ENCODE results near the gene ACAP3.

DNA sequence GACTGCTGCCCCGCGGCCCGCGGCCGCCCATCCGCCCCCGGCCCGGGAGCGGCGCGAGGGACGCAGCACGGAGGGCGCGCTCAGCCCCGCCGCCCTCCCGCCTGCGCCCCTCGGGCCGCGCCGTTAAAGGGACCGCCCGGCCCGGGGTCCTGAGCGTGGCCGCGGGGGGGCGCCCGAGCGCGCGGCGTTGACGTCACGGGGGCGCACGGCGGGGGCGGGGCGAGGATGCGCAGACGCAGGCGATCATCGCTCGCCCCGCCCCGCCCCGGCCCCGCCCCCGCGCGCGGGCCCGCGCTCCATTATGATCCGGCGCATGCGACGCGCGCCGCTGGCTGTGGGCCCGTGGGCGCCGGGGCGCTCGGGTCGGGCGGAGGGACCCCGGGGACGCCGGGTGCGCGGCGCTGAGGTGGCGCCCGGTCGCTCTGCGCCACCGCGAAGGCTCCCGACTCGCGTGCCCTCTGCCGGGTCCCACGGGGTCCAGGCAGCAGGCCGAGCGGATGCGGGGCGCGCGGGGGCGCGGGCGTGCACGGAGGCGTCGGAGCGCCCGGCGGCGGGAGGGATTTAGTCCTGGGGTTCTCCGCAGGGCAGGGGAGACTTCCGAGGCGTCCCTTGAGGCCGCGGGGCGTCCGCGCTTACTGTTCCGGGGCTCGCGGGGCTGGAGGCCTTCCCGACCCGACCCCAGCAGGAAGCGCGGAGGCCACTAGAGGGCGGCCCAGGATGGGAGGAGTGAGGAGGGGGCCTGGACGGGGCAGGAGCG is 41.7 kb upstream of the ACAP3 start, which contains the start of gene DVL1:
- TF ChIP-seq, protein P1, sequence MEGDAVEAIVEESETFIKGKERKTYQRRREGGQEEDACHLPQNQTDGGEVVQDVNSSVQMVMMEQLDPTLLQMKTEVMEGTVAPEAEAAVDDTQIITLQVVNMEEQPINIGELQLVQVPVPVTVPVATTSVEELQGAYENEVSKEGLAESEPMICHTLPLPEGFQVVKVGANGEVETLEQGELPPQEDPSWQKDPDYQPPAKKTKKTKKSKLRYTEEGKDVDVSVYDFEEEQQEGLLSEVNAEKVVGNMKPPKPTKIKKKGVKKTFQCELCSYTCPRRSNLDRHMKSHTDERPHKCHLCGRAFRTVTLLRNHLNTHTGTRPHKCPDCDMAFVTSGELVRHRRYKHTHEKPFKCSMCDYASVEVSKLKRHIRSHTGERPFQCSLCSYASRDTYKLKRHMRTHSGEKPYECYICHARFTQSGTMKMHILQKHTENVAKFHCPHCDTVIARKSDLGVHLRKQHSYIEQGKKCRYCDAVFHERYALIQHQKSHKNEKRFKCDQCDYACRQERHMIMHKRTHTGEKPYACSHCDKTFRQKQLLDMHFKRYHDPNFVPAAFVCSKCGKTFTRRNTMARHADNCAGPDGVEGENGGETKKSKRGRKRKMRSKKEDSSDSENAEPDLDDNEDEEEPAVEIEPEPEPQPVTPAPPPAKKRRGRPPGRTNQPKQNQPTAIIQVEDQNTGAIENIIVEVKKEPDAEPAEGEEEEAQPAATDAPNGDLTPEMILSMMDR (IDR thresholded peaks at IDR 0.05): peak; percentile 62
- TF ChIP-seq EZH2phosphoT487 (IDR thresholded peaks at IDR 0.05) (no peak), EZH2 (IDR thresholded peaks at IDR 0.05) (no peak)

Measured in neural progenitor cell (in vitro differentiated cells).